ENCODE measurements around the gene DPH2.

DNA sequence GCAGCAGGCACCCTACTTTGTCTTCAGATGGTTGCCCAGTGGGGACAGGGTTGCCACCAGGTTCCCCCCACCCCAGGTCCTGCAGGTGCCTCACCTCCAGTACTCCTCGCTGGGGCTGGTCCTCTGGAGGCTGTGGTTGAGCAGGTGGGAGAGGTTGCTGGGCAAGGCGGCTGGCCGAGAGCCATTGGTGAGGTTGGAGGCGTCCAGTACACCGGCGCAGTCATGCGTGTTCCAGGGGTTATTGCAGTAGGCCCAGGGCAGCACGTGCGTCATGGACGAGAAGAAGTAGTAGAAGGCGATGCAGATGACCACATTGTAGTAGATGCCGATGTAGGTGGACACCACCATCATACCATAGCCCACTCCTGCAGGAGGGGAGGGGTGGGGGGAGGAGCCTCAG lies 38.4 kb downstream of the DPH2 start:
- TF ChIP-seq, protein P1, sequence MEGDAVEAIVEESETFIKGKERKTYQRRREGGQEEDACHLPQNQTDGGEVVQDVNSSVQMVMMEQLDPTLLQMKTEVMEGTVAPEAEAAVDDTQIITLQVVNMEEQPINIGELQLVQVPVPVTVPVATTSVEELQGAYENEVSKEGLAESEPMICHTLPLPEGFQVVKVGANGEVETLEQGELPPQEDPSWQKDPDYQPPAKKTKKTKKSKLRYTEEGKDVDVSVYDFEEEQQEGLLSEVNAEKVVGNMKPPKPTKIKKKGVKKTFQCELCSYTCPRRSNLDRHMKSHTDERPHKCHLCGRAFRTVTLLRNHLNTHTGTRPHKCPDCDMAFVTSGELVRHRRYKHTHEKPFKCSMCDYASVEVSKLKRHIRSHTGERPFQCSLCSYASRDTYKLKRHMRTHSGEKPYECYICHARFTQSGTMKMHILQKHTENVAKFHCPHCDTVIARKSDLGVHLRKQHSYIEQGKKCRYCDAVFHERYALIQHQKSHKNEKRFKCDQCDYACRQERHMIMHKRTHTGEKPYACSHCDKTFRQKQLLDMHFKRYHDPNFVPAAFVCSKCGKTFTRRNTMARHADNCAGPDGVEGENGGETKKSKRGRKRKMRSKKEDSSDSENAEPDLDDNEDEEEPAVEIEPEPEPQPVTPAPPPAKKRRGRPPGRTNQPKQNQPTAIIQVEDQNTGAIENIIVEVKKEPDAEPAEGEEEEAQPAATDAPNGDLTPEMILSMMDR (conservative IDR thresholded peaks at IDR 0.05 in 1 of 2, IDR thresholded peaks at IDR 0.05 in 1 of 2; ENCODE audit: extremely low read depth in 1 of 2, insufficient read depth in 1 of 2, low read depth in 1 of 2, low read length in 2 of 2), result no peak
- TF ChIP-seq EZH2 (IDR thresholded peaks at IDR 0.05; ENCODE audit: borderline replicate concordance, low read length), result no peak

All from mammary epithelial cell (primary cell).